CD4-positive, alpha-beta T cell treated with Interleukin-2 at 100 ng/mL for 4 hours (primary cell): ENCODE data around the gene TSLP.

Experiments used
- DNase-seq: peaks from one replicate; pipeline ENCODE4 v3.0.0-alpha.2; 2020; ENCODE audit warnings: low spot score

TSLP gene

GRCh38 chr5:111071413-111071812 lies at the start of gene TSLP:
TSS of gene TSLP (plus strand) at chr5:111071713. CDS start at chr5:111071891, 178 bp downstream.
- no peak for DNase-seq

GRCh38 chr5:111022301-111022700 lies 49.2 kb upstream of the TSLP start:
- no peak for DNase-seq

- DNase-seq, result no peak
Observed at GRCh38 chr5:111028865-111029264, 42.6 kb upstream of the TSLP start.

- no peak for DNase-seq
Observed at GRCh38 chr5:111043712-111044506, 27.6 kb upstream of the TSLP start.

- DNase-seq, result no peak
Observed at GRCh38 chr5:111058064-111058463, 13.4 kb upstream of the TSLP start.

GRCh38 chr5:111060169-111060568 lies 11.3 kb upstream of the TSLP start:
- DNase-seq, result no peak

- no peak for DNase-seq
Observed at GRCh38 chr5:111061618-111062017, 9.9 kb upstream of the TSLP start.

- no peak for DNase-seq
Observed at GRCh38 chr5:111063709-111064322, 7.7 kb upstream of the TSLP start.

GRCh38 chr5:111066261-111066938 lies 5.1 kb upstream of the TSLP start:
- DNase-seq, result no peak

- no peak for DNase-seq
Observed at GRCh38 chr5:111068213-111068612, 3.3 kb upstream of the TSLP start.

- no peak for DNase-seq
Observed at GRCh38 chr5:111069839-111070238, 1.7 kb upstream of the TSLP start.

GRCh38 chr5:111070272-111071134 lies 1.0 kb upstream of the TSLP start:
- DNase-seq, result no peak

GRCh38 chr5:111072949-111073682 lies 1.6 kb downstream of the TSLP start:
- DNase-seq, result peak; percentile 32

GRCh38 chr5:111074244-111074643 lies 2.7 kb downstream of the TSLP start:
- DNase-seq, result no peak

GRCh38 chr5:111075520-111075919 lies 4.0 kb downstream of the TSLP start:
- no peak for DNase-seq

GRCh38 chr5:111076091-111076490 lies 4.6 kb downstream of the TSLP start:
- DNase-seq, result no peak

- no peak for DNase-seq
Observed at GRCh38 chr5:111077678-111078077, 6.2 kb downstream of the TSLP start.

- DNase-seq, result no peak
Observed at GRCh38 chr5:111079846-111080245, 8.3 kb downstream of the TSLP start.

GRCh38 chr5:111083323-111083722 lies 11.8 kb downstream of the TSLP start:
- DNase-seq, result no peak

- peak; percentile 93 for DNase-seq
Observed at GRCh38 chr5:111092062-111092853, 20.7 kb downstream of the TSLP start, which contains the start of gene WDR36. TSS of gene WDR36 (plus strand) at chr5:111092348. CDS start at chr5:111092457, 109 bp downstream.
